Muscle layer of duodenum (tissue), 2 donors: ENCODE data around the gene KNSTRN.

Source experiments
- H3K27ac ChIP-seq: one replicate; pipeline ENCODE4 v1.7.0; 2013; ENCODE audit warnings: mild to moderate bottlenecking, low read length
- H3K27me3 ChIP-seq: one replicate; pipeline ENCODE4 v1.7.0; 2013; ENCODE audit warnings: low read depth, mild to moderate bottlenecking, control low read depth, low read length
- H3K36me3 ChIP-seq, 2 donors: one replicate each; pipeline ENCODE4 v1.7.0; 2013; ENCODE audit warnings: low read length in 2 of 2, control low read depth in 1 of 2, mild to moderate bottlenecking in 1 of 2; ENCODE audit not compliant: insufficient read depth in 2 of 2, control insufficient read depth in 1 of 2
- H3K4me1 ChIP-seq, 2 donors: one replicate each; pipeline ENCODE4 v1.7.0; 2013; ENCODE audit warnings: low read length in 2 of 2, mild to moderate bottlenecking in 2 of 2, control low read depth in 1 of 2, moderate library complexity in 1 of 2; ENCODE audit not compliant: insufficient read depth in 2 of 2, control insufficient read depth in 1 of 2
- H3K4me3 ChIP-seq, 2 donors: one replicate each; pipeline ENCODE4 v1.7.0; 2013; ENCODE audit warnings: low read length in 2 of 2, low read depth in 1 of 2, mild to moderate bottlenecking in 1 of 2
- H3K9me3 ChIP-seq, 2 donors: one replicate each; pipeline ENCODE4 v1.7.0; 2013; ENCODE audit warnings: low read length in 2 of 2, control low read depth in 1 of 2, mild to moderate bottlenecking in 1 of 2; ENCODE audit not compliant: control insufficient read depth in 1 of 2
- donor health status: healthy.

Gene KNSTRN

DNA sequence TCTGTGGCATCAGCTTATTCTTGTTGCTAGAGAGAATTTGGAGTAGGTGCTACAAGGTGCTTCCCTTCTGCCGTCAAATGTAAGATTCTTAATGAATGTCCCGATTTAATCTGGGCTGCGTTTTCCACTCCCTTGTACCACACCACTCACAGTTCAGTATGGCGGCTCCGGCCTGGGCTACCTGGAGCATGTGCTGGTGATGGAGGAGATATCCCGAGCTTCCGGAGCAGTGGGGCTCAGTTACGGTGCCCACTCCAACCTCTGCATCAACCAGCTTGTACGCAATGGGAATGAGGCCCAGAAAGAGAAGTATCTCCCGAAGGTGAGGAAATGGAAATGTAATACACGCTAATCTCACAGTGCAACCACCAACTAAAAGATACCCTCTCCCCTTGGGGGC is 28.0 kb downstream of the KNSTRN start:
- H3K4me1 ChIP-seq, result peaks cover 0 to 14% of the 10 kb centered on the region in 2 donors
- H3K27me3 ChIP-seq, result no peaks in the 10 kb centered on the region
- H3K27ac ChIP-seq, result no peak overlapping the region
- no peaks in the 10 kb centered on the region for H3K9me3 ChIP-seq
- peaks cover 46 to 65% of the 10 kb centered on the region in 2 donors for H3K36me3 ChIP-seq
- no peak overlapping the region for H3K4me3 ChIP-seq

DNA sequence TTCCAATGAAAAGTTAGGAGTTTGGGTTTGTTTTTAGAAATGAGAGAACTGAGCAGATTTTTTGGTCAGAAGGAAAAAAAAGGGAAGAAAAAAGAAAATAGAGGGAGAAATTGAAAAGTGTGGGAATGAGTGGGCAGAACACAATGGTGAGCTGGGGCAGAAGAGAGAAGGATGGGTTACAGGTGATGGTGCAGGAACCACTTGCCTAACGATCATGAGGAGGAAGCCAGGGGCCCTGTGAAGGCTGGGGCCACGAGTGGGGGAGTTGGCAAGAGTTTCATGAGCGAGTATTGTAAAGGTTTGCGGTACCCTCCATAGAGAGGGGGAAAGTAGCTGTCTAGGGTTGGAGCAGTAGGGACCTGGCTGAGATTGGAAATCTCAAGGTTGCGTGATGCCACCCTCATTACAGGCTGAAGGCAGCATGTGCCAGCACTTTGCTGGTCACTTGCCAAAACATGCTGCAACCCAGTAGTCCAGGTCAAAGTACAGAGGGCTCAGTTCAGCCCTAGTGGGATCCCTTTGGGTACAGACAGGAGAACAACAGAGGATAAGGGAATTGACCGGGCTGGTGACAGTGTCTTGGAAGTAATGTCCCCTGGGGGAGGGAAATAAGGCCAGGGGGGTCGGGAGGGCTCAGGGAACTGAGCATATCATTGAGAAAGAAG is 29.7 kb downstream of the KNSTRN start:
- Histone ChIP-seq H3K36me3 (peaks cover 48 to 78% of the 10 kb centered on the region in 2 donors), H3K27ac (no peak overlapping the region)

DNA sequence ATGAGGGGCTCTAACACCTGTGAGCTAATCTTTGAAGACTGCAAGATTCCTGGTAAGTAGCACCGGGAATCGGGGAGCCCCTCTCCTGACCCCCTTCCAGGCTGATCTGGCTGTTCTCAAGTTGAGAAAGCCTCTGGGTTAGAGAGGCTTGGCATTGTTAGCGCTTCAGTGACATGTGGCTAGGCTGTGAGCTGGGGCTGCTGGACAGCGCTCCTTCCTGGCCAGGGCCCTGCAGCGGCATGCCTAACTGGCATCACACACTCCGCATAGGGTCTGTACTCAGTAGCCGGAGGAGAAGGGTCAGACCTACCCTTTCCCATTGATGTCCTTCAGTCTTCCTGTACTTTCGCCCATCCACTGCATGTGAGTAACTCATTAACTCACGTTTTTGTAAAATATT is 30.5 kb downstream of the KNSTRN start:
- peaks cover 48 to 79% of the 10 kb centered on the region in 2 donors for H3K36me3 ChIP-seq
- no peaks in the 10 kb centered on the region for H3K9me3 ChIP-seq
- no peak overlapping the region for H3K27ac ChIP-seq
- no peaks in the 10 kb centered on the region for H3K4me1 ChIP-seq
- H3K4me3 ChIP-seq, result no peak overlapping the region
- no peaks in the 10 kb centered on the region for H3K27me3 ChIP-seq

More for the DNA sequence above, 29.7 kb downstream of the KNSTRN start:
- no peaks in the 10 kb centered on the region for H3K9me3 ChIP-seq
- H3K4me3 ChIP-seq, result no peak overlapping the region
- peaks cover 0 to under 1% of the 10 kb centered on the region in 2 donors for H3K4me1 ChIP-seq
- H3K27me3 ChIP-seq, result no peaks in the 10 kb centered on the region

DNA sequence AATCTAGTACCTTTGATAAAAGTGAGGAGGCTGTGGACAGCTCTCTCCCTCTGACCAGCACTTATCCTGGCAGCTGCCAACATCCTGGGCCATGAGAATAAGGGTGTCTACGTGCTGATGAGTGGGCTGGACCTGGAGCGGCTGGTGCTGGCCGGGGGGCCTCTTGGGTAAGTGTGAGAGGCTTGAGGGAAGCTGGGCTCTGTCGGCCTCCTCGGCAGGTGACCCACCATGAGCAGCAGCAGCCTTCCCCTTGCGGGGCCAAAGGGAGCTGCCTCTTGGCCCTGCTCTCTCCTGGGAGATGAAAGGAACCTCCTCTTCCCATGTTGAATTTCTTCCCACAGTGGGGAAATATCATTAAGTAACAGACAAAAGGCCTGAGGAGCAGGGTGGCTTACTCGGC is 32.3 kb downstream of the KNSTRN start:
- Histone ChIP-seq H3K27me3 (no peaks in the 10 kb centered on the region), H3K27ac (no peak overlapping the region), H3K9me3 (no peaks in the 10 kb centered on the region), H3K4me1 (no peaks in the 10 kb centered on the region), H3K36me3 (peaks cover 48 to 79% of the 10 kb centered on the region in 2 donors), H3K4me3 (no peak overlapping the region)

DNA sequence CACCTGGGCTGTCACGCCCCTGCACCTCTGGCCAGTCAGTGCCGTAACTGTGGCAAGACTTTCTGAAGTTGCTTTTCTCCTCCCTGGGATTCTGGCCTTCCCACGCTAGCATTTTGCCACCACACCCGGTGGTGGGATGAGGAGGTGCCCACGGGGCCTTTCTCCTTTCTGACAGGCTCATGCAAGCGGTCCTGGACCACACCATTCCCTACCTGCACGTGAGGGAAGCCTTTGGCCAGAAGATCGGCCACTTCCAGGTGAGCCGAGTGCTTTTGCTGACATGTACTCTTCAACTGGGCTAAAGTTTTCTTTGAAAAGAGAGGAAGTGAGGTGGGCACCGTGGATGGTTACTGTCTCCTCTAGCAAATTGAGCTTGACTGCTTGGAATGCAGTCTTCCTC is 32.7 kb downstream of the KNSTRN start:
- H3K27ac ChIP-seq, result no peak overlapping the region
- H3K9me3 ChIP-seq, result no peaks in the 10 kb centered on the region
- H3K4me1 ChIP-seq, result no peaks in the 10 kb centered on the region
- no peak overlapping the region for H3K4me3 ChIP-seq
- H3K27me3 ChIP-seq, result no peaks in the 10 kb centered on the region
- peaks cover 45 to 77% of the 10 kb centered on the region in 2 donors for H3K36me3 ChIP-seq

DNA sequence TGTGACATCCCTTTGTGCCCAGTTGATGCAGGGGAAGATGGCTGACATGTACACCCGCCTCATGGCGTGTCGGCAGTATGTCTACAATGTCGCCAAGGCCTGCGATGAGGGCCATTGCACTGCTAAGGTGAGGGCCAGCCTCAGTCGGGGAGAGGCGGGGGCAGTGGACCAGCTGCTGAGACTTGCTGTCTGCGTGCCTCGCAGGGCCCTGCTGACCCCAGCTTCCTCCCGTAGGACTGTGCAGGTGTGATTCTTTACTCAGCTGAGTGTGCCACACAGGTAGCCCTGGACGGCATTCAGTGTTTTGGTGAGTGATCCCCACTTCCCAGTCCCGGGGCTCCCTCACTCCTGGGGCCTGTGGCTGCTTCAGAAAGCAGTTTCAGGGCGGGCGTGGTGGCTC is 33.5 kb downstream of the KNSTRN start:
- H3K4me3 ChIP-seq, result no peak overlapping the region
- H3K27me3 ChIP-seq, result no peaks in the 10 kb centered on the region
- H3K36me3 ChIP-seq, result peaks cover 37 to 69% of the 10 kb centered on the region in 2 donors
- no peaks in the 10 kb centered on the region for H3K4me1 ChIP-seq
- H3K9me3 ChIP-seq, result no peaks in the 10 kb centered on the region
- no peak overlapping the region for H3K27ac ChIP-seq

DNA sequence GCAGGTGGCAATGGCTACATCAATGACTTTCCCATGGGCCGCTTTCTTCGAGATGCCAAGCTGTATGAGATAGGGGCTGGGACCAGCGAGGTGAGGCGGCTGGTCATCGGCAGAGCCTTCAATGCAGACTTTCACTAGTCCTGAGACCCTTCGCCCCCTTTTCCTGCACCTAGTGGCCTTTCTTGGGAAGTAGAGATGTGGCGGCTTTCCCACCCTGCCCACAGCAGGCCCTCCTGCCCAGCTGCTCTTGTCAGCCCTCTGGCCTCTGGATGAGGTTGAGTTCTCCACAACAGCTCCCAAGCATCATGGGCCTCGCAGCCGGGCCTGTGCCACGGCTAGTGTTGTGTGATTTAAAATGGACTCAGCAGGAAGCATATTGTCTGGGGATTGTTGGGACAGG is 35.6 kb downstream of the KNSTRN start:
- no peak overlapping the region for H3K4me3 ChIP-seq
- H3K4me1 ChIP-seq, result peaks cover 0 to 8% of the 10 kb centered on the region in 2 donors
- H3K9me3 ChIP-seq, result no peaks in the 10 kb centered on the region
- peaks cover 18 to 49% of the 10 kb centered on the region in 2 donors for H3K36me3 ChIP-seq
- H3K27ac ChIP-seq, result no peak overlapping the region
- no peaks in the 10 kb centered on the region for H3K27me3 ChIP-seq

DNA sequence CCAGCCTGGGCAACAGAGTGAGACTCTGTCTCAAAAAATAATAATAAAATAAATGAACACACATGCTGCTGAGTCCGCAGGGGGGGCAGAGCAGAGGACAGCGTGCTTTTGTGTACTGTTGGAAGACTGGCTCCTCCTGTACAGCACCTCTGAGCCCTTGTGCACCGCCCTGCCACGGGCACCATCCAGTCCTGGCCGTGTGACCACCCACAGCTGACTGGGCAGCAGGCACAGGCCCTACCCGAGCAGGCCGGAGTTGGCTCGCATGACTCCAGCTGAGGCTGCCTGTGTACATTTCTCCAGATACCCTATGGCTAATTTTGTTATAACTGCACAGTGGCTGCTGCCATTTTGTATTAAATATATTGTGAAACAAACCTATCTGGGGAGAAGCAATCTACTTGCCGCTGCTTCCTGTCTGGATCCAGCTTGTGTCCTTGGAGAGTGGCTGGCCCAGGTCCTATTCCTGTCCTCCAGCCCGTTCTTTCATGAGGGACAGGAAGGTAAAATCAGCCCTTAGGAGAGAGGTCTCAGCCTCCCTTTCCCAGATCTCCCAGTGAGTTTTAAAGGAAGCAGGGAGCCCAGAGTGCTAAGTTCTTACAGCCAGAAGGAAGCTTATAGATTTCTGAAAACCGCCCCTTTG is 37.7 kb downstream of the KNSTRN start:
- H3K4me1 ChIP-seq, result peaks cover 0 to 8% of the 10 kb centered on the region in 2 donors
- no peak overlapping the region for H3K4me3 ChIP-seq
- H3K36me3 ChIP-seq, result peaks cover 5 to 29% of the 10 kb centered on the region in 2 donors
- H3K27ac ChIP-seq, result no peak overlapping the region
- no peaks in the 10 kb centered on the region for H3K9me3 ChIP-seq
- H3K27me3 ChIP-seq, result no peaks in the 10 kb centered on the region

DNA sequence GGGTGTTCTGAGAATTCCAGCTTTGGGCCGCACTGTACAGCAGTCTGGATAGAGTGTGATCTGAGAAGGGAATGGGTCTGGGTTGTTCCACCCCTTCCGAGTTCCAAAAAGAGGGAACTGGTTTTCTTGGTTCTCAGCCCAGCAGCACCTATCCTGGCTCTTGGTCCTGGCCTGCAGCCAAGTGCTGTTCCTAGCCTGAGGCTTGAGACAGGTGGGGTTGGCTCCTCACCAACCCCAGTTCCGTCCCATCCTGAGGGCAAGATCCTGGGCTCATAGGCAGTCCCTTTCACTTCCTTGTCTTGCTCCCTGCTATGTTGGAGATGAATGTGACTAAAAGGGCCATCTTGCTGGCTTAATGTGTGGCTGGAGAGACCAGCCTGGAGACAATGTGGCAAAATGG is 38.3 kb downstream of the KNSTRN start:
- peaks cover 0 to 8% of the 10 kb centered on the region in 2 donors for H3K4me1 ChIP-seq
- H3K9me3 ChIP-seq, result no peaks in the 10 kb centered on the region
- H3K27me3 ChIP-seq, result no peaks in the 10 kb centered on the region
- peaks cover 0 to 23% of the 10 kb centered on the region in 2 donors for H3K36me3 ChIP-seq
- no peak overlapping the region for H3K4me3 ChIP-seq
- H3K27ac ChIP-seq, result no peak overlapping the region

DNA sequence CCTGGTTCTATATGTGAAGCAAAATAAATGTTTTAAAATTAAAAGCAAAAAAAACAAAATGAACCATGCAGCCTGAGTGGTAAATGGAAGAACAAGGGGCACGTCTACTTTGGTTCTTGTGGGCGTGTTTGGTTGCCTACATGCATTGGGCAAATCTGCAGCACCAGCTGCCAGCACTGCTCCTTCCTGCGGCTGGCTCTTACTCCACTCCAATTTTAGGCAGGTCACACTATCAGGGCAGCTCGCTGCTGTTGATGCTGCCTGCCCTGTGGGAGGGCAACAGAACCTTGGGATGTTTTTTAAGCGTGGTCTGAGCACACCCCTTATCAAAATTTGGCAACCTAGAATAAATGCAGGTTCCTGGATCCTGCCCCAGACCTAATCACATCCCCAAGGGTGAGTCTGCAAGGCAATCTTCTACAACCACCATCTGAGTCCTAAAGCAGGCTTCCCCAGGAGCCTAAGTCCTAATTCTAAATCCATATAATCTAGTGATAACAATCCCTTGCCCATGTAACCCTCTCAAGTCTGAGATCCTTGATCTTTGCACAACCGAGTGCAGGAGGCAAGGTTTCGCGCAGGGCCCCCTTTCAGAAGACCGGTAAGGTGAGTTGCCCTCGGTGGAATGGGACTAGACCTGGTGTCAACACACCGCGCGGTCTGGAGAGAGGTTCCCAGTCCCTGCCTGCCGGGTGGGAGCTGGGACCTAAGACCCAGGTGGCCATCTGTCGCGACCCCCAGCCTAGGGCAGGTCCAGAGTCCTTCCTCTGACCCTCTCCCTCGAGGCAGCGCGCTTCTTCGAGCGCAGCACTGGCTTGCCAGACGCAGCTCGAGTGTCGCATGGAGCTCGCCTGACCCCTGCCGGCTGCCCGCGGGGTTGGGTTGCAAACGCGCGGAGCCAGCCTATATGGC is 39.0 kb downstream of the KNSTRN start:
- H3K36me3 ChIP-seq, result peaks cover 0 to 16% of the 10 kb centered on the region in 2 donors
- H3K27ac ChIP-seq, result no peak overlapping the region
- no peaks in the 10 kb centered on the region for H3K27me3 ChIP-seq
- no peaks in the 10 kb centered on the region for H3K9me3 ChIP-seq
- no peak overlapping the region for H3K4me3 ChIP-seq
- H3K4me1 ChIP-seq, result peaks cover 0 to 8% of the 10 kb centered on the region in 2 donors

DNA sequence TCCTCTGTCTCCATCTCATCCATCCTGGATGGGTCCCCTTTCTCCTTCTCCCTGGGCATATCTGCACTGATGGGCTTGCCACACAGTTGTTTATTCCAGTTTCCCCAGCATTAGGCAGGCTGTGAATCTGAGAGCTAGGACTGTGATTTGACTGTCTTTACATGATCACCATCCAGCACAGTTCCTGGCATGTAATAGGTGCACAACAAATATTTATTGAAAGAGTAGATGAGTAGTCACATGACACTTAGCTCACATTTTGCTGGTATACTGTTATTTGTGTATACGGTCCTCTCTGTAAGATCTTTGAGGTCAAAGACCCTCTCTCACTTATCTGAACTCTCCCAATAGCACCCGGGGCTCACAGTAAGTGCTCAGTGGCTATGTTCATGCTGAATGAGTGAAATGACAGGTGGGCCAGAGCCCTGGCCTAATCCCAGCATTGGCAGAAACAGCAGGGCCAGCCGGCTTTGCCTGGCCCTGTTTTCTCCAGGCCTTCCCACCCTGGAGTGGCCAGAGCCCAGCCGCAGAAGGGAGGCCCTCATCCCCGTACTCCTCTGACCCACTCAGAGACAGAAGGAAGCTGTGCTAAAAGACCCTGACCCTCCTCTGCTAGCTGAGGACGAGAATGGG is 42.1 kb downstream of the KNSTRN start:
- H3K36me3 ChIP-seq, result peaks cover 0 to 3% of the 10 kb centered on the region in 2 donors
- no peaks in the 10 kb centered on the region for H3K27me3 ChIP-seq
- H3K9me3 ChIP-seq, result no peaks in the 10 kb centered on the region
- H3K4me1 ChIP-seq, result peaks cover 0 to 8% of the 10 kb centered on the region in 2 donors
- H3K4me3 ChIP-seq, result no peak overlapping the region
- no peak overlapping the region for H3K27ac ChIP-seq
